Stimulated activated CD8-positive, alpha-beta memory T cell treated with anti-CD3 and anti-CD28 coated beads, Interleukin-7, amount 100 ng/mL, for 24 hours (primary cell): ENCODE results near the gene RBPJ.
"Not testable (repeated sequence)": the region's sequence is repeated elsewhere in the genome, so short reads cannot be mapped to it uniquely, and the experiment has no call there.

Source experiments
- DNase-seq: peaks from one replicate; pipeline ENCODE4 v3.0.0-alpha.2; 2020; ENCODE audit warnings: low read depth

The RBPJ gene

DNA sequence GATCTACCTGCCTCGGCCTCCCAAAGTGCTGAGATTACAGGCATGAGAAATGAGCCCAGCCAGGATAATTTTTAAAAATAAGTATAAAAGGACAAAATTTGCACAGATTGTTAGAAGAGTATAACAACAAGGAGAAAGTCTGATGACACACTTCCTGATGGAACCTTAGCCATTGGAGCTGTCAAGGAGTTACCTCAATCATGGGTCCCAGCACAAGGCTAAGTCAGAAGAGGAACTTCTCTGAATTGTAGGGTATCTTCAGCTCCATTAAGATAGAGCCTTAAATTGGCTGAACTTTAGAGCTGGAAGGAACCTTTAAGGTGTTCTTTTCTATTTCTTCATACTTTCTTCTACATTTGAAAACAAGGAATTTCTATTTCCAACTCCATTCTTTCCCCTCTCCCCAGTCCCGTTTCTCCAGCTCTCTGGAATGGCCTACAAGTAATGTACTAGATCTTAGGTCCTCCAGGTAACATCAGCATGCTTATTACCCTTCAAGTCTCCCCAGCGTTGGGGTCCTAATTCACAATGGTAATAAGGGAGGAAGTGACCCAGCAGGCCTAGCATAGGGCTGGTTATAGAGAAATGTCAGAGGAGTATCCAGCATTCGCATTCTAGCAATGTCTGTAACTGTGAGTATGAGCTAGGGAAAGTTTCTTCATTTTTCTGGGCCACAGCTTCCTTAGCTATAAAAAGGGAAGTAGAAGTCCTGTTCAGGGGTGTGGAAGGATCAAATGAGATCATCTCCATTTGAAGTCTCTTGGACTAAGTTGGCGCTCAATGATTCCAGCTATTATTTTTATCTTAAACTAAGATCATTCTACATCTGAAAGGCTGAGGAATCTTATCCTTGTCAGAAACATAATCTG is 18.5 kb upstream of the RBPJ start:
- no peak for DNase-seq

DNA sequence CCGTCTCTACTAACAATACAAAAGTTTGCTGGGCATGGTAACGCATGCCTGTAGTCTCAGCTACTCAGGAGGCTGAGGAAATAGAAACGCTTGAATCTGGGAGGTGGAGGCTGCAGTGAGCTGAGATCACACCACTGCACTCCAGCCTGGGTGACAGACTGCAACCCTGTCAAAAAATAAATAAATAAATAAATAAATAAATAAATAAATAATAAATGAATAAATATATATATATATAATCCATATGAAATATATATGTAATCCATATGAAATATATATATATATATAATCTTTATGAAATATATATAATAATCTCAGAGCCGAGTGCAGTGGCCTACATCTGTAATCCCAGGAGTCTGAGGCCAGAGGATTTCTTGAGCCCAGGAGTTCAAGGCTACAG is 17.8 kb upstream of the RBPJ start:
- DNase-seq = no peak

- DNase-seq = no peak
These were observed 13.6 kb upstream of the RBPJ start for GRCh38 chr4:26307037-26307800.

- DNase-seq = no peak
These were observed 12.2 kb upstream of the RBPJ start for GRCh38 chr4:26308568-26308967.

DNA sequence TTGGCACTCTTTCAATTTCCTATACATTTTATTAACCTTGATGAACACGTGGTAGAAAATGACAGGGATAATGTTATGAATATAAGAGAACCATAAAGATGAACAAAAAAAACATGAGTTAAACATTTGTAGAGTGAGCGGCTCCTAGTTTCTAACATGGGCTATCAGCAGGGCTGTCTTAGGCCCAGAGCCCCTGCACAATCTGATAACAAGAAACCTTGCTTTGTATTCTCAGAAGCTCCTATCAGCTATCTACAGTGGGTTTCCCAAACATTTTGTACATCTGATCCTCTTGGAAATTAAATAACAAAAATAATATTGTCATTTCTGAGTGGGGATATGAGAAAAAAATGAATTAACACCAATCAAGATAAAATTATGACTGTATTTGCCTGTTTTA is 10.6 kb upstream of the RBPJ start:
- DNase-seq = no peak

GRCh38 chr4:26311633-26312032 is 9.2 kb upstream of the RBPJ start:
- DNase-seq = no peak

DNA sequence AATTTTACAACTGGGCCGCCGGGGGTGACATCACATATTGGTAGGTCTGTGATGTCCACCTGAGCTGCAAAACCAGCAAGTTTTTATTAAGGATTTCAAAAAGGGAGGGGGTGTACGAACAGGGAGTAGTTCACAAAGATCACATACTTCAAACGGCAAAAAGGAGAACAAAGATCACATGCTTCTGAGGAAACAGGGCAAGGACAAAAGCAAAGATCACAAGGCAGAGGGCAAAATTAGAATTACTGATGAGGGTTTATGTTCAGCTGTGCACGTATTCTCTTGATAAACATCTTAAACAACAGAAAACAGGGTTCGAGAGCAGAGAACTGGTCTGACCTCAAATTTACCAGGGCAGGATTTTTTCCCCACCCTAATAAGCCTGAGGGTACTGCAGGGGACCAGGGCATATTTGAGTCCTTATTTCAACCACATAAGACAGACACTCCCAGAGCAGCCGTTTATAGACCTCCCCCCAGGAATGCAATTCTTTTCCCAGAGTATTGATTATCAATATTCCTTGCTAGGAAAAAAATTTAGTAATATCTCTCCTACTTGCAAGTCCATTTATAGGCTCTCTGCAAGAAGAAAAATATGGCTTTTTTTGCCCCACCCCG is 5.4 kb upstream of the RBPJ start:
- not testable (repeated sequence) for DNase-seq

- no peak for DNase-seq
These were observed 3.0 kb upstream of the RBPJ start for GRCh38 chr4:26317766-26318165.

DNA sequence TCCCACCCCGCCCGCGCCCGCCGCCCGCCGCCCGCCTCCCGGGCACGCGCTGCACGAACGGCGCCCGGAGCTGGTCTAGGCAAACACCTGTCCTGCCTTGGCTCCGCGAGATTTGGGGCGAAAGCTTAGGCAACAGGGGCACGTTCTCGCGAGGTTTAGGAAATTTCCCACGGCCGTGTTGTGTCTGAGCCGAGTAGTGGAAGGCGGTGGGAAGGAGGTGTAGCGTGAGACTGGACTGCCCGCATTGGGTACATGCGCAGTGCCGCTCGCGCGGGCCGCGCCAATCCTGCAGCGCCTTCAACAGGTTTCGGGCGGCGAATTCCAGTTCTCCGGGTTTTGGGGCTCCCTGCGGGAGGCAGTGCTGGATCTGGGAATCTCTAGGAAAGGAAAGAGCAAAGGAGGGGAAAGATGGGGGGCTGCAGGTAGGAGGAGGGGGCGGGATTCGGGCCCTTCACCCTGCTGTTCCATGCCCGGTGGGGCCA is 1.3 kb upstream of the RBPJ start:
- DNase-seq = peak; percentile 93

DNA sequence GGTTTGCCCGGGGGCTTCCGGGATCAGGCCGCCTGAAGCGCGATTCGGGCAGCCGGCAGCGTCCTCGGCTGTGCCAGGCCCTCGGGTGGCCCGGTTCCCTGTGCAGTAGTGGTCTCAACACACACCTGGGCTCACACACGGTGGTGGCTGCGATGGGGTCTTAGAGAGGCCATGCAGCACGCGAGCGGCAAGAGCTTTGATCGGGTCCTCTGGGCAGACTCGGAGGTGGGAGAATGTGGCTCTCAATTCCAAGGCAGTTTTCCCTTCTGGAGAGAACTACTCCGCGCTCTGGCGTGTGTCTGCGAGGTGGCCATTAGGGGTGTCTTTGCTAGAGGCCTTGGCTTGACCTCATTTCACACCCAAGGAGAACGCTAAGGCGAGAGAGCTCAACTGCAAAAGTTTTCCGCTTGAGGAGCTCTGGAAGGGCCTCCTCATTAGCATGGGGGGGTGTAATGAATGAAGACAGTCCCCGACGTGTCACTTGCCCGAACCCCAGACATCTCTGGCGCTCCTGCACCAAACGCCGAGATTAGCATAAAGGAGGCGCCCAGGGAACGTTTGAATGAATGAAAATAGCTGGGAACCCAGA is 771 bp upstream of the RBPJ start:
- DNase-seq = no peak

DNA sequence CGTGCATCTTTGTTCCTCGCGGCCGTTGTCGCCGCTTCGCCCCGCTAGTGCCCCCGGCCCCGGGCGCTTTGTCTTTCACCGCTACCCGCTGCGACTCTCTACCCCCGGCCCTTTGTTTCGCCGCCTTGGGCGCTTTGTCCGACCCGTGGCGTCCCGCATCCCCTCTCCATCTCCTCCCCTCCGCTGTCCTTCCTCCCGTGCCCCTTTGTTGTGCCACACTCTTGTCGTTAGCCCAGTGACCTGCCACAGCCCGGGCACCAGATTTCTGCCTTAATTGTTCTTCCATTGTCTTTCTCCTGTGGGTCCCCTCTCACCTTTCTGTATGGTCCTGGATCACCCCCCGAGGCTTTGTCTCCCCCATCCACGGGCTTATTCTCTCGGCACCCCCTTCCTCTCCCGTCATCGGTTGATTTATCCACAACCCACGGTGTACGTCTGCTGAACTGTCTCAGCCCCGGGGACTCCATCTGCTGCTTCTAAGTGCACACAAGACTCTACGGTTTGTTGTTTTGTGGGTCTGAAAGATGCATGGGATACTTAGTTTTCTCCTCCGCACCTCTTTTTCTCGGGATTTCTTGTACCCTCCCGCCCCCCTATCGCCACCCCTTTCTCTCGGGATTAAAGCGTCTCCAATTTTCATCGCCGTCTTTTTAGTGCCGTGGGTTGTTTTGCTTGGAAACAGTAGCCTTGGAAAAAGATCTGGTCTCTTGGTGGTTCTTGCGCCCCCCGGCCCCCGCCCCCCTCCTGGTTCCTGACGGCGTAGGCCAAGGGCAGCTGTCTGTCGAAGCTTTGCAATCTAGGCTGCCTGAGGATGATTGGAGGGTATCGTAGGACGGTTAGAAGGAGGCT is 783 bp downstream of the RBPJ start:
- DNase-seq = peak; percentile 2

GRCh38 chr4:26322346-26322745 is 1.5 kb downstream of the RBPJ start:
- no peak for DNase-seq

DNA sequence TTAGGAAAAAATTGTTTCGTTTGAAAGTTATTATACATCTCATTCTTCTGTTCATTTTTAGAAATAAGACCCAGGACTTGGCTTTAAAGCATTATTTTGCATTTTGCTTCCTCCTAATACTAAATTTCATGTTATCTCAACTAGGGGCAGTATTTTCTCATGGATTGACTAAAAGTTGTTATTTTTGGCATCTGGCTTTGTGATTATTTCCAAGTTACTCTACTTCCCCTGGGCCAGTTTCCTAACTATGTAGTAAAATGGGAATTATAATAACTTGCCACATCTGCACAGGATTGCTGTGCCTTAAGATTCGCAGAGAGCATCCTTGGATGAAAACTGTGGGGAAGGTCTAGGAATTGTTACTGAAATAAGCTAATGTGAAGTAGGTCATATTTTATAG is 3.0 kb downstream of the RBPJ start:
- DNase-seq = no peak

GRCh38 chr4:26325191-26325590 is 4.4 kb downstream of the RBPJ start:
- no peak for DNase-seq

- no peak for DNase-seq
These were observed 6.0 kb downstream of the RBPJ start for GRCh38 chr4:26326791-26327190.

DNA sequence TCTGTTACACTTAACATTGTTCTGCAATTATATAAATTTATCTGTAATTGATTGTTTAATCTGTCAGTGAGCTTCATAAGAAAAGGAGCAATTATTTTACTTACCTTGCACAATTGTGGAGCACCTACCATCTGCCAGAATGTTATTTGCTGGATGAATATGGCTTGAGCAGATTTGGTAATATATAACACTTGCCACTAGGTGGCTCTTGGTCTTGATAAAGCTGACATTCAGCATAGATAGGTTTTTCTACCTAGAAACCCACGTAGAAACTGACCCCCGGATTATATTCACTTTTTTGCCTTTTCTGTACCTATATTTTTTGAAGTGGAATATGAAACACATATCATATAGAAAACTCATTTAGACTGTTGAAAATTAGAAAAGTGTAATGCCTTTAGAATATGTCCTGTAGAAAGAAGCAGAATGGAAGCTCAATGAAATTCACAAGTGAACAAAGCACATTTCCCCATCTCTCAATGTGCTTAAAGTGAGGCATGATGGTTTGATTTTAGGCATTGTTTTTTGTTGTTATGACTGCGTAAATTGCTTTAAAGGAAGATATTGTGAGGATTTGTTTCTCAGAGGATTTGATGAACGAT is 9.5 kb downstream of the RBPJ start:
- DNase-seq = no peak

GRCh38 chr4:26330946-26331345 is 10.1 kb downstream of the RBPJ start:
- no peak for DNase-seq

DNA sequence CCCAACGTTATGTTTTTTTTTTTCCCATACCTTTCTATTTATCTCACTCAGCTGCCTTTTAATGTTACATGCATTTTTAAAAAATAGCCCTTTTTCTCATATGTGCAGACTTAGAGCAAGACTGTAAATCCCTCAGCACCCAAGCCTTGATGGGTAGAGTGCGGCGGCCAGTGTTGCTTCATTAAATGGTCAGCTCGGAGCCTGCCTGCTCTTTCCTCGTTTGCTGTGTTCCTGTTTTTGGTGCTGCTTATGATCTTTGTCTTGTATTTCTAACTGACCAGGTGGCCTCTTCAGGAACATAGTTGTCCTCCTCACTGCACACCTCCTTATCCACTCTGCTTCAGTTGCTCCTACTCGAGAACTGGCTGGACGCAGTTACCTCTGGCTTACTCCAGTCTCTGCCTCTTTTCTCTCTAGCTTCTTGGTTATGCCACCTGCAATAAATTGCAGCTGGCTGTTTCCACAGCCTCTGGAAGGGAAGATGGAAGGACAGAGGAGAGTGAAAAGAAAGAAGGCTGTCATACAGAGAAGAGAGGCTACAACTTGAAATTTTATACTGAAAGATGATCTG is 10.7 kb downstream of the RBPJ start:
- DNase-seq = no peak

- DNase-seq = no peak
These were observed 13.6 kb downstream of the RBPJ start for GRCh38 chr4:26334366-26334765.

GRCh38 chr4:26337612-26338011 is 16.8 kb downstream of the RBPJ start:
- DNase-seq = no peak
